GM18502 (cell line): ENCODE measurements around the gene PUS7.
"Not testable (repeated sequence)": the region's sequence is repeated elsewhere in the genome, so short reads cannot be mapped to it uniquely, and the experiment has no call there.

Experiments
- ATAC-seq: cut with Tn5 transposase; IDR thresholded peaks from one replicate; pipeline ENCODE4 v1.9.1; 2021; ENCODE audit warnings: mild to moderate bottlenecking; ENCODE audit not compliant: unreplicated experiment, poor library complexity

Gene PUS7

DNA sequence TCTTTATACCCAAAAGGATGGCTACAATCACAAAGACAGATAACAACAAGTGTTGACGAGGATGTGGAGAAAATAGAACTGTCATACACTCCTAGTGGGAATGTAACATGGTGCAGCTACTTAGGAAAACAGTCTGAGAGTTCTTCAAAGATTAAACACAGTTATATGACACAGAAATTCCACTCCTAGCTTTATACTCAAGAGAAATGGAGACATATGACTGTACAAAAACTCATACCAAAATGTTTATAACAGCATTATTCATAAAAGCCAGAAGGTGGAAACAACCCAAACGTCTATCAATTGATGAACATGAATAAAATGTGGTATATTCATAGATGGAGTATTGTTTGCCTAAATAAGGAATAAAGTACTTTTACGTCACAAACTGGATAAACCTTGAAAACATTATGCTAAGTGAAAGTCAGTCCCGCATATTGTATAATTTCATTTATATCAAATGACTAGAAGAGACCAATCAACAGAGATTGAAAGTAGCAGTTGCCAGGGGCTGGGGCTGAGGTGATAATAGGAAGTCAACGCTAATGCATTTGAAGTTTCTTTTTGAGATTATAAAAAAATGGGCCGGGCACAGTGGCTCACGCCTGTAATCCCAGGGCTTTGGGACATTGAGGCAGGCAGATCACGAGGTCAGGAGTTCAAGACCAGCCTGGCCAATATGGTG lies 71.8 kb downstream of the PUS7 start:
- ATAC-seq: no peak

DNA sequence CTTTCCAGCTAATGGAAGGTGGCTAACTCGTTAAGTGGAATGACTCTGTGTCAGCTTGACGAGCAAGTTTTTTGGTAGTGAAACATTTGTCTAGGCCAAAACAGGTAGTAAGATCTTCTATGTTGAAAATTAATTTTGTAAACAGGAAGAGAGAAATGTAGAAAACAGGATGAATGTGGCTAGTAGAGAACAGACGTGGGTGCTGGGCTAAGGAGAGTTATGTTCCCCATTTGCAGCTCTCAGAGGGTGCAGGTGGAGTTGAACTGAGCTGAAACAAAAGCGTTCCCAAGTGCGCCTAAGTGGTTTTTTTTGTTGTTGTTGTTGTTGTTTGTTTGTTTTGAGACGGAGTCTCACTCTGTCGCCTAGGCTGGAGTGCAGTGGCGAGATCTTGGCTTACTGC lies 73.9 kb downstream of the PUS7 start:
- ATAC-seq: peak; percentile 66

DNA sequence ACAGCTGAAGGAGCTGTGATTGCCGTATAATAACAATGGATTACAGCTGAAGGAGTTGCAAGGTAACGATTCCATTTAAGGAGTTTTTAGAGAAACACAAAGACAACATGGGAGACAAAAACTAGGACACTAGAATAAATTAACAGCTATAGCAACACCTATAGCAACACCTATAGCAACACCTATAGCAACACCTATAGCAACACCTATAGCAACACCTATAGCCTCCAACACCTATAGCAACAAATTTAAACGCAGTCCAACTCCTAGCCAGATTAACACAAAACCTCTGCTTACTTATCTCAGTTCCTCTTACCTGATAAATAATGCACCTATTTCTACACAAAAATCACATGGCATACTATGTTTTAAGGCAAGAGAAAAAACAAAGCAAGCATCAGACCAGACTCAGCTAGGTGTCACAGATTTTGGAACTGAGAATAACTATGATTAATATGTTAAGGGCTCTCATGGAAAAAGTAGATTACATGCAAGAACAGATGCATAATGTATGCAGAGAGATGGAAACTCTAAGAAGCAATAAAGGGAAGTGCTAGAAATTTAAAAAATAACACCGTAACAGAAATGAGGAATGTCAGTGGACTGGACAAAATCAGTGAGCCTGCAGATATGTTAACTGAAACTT lies 77.6 kb downstream of the PUS7 start:
- ATAC-seq: no peak

DNA sequence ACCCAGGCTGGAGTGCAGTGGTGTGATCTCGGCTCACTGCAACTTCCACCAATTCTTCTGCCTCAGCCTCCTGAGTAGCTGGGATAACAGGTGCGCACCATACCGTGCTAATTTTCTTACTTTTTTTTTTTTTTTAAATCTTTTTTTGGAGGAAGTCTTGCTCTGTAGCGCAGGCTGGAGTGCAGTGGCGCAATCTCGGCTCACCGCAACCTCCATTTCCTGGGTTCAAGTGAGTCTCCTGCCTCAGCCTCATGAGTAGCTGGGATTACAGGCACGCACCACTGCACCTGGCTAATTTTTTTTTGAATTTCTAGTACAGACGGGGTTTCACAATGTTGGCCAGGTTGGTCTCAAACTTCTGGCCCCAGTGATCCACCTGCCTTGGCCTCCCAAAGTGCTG lies 79.9 kb downstream of the PUS7 start:
- not testable (repeated sequence) for ATAC-seq

DNA sequence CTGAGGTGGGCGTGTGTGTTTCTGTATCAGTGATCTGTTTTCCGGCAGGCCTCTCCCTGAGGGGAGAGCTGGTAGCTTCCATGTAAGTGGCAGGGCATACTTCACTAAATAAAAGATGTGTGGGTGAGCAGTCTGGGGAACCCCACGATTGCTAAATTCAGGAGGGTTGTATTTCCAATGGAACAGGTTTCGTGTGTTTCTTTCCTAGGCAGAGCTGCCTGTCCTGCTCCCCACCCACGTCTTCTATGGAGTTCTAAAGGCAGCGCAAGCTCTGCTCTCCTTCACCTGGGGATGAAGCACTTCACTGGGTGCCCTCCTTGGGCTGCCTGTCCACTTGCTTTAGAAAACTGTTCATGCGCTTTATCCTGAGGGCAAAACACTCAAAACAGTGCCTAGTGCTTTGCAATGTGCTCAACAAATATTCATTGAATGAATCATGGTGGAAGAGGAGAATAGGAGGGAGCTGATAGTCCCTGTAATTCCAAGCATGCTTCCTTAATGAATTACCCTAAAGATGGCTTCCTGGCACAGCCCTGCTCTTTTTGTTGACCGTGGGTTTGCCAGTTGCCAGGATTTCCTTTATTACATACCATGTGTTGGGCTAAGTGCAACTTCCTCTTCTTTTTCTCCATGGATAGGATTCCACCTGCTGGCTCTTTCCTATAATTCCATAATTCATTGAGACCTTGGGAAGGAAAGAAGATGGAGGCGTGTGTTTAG lies 82.7 kb downstream of the PUS7 start:
- ATAC-seq: no peak

DNA sequence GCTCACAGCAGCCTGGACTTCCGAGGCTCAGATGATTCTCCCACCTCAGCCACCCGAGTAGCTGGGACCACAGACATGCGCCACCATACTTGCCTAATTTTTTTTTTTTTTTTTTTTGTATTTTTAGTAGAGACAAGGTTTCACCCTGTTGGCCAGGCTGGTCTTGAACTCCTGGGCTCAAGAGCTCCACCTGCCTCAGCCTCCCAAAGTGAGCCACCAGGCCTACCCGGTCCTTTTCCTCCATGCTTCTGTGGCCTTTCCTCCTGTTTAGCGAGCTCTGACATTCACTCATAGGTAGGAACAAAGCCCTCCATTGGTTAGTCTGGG lies 83.3 kb downstream of the PUS7 start:
- ATAC-seq: no peak

DNA sequence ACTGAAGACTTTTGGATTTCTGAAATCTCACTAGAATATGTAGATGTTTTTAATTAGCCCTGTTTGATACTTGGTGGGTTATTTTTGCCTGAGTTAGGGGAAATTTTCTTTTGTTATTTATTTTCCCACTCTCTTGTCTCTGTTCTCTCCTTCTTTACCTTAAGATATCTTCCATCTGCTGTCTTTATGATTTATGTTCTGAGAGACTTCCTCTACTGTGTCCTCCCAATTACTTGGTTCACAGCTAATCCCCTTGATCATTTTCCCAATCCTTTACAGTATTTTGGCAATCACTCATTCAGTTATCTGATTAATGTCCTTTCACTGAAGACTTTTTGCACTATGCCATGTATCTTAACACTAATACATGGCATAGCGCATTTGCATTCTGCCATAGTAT lies 83.8 kb downstream of the PUS7 start:
- no peak for ATAC-seq

DNA sequence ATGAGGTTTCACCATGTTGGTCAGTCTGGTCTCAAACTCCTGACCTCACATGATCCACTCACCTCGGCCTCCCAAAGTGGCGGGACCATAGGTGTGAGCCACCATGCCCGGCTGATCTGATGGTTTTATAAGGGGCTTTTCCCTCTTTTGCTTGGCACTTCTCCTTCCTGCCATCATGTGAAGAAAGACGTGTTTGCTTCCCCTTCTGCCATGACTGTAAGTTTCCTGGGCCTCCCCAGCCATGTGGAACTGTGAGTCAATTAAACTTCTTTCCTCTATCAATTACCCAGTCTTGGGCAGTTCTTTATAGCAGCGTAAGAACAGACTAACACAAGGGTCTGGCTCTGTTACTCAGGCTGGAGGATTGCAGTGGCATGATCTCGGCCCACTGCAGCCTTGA lies 84.7 kb downstream of the PUS7 start:
- not testable (repeated sequence) for ATAC-seq

DNA sequence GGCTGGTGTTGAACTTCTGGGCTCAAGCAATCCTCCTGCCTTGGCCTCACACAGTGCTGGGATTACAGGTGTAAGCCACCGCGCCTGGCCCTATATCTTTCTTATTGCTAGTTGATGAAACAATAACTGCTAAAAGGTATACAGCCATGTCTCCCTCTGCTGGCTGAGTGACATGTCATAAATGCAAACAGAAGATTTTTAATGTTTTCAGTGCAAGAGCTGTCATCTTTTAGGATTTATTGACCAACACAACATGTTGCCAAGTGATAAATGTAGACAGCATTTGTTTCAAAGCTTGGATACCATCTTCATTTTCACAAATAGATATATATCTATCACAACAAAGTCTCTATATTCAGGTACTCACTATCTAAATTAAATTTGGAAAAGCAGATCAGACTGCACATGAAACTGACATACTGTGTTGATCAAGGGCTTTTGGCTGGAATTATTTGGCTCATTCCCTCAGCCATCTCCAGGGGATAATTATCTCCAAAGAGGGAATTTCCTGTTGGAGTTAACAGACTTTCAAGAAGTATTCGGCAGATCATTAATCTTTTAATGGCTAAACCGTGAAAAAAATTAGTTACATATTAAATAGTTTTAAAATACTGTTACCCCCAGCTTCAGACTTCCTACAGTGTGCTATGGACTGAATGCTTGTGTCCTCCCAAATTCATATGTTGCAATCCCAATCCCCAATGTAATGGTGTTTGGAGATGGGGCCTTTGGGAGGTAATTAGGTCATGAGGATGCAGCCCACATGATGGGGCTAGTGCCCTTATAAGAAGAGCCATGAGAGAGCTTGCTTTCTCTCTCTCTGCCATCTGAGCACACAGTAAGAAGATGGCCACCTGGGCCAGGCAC lies 92.1 kb downstream of the PUS7 start:
- ATAC-seq: no peak

DNA sequence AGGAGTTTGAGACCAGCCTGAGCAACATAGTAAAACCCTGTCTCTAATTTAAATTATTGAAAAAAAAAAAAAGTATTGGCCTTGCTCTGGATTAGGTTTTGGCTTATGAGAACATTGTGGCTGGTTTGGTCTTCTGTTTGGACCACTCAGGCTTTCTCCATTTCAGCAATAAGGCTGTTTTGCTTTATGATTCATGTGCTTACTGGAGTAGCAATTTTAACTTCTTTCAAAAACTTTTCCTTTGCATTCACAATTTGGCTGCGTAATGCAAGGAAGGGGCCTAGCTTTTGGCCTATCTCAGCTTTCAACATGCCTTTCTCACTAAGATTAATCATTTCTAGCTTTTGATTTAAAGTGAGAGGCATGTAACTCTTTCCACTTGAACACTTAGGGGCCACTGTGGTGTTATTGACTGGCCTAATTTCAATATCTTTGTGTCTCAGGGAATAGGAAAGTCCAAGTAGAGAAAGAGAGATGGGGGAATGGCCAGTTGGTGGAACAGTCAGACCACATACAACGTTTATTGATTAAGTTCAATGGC lies 95.4 kb downstream of the PUS7 start:
- ATAC-seq: no peak

DNA sequence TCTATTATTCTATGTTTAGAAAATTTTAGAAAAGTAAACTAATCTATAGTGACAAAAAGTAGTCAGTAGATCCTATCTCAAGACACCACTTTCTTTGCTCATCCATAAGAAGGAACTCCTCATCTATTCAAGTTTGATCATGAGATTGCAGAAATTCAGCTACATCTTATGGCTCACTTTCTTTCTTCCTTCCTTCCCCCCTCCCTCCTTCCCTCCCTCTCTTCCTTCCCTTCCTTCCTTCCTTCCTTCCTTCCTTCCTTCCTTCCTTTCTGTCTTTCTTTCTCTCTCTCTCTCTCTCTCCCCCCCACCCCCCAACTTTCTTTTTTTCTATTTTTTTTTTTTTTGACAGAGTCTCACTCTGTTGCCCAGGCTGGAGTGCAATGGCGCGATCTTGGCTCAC lies 98.1 kb downstream of the PUS7 start:
- no peak for ATAC-seq

DNA sequence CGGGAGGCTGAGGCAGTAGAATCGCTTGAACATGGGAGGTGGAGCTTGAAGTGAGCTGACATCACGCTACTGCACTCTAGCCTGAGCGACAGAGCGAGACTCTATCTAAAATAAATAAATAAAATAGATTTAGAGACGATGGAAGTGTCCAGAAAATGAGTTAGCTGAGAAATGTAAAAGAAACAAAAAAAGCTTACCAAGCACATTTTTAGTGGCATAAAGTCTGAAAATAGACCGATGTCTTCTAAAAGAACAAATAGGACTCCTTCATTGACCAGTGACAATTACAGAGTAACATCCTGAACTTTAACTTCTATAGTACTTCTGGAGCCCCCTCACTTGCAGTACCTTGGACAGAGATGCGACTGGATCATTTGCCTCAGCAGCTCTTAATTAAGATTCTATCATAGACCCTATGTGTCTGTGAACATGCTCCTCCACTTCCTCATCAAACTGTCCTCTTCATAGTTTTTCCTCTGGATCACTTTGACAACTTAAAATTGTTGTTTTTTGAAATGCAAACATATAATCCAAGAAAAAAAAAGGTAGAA lies 108.1 kb downstream of the PUS7 start:
- no peak for ATAC-seq

DNA sequence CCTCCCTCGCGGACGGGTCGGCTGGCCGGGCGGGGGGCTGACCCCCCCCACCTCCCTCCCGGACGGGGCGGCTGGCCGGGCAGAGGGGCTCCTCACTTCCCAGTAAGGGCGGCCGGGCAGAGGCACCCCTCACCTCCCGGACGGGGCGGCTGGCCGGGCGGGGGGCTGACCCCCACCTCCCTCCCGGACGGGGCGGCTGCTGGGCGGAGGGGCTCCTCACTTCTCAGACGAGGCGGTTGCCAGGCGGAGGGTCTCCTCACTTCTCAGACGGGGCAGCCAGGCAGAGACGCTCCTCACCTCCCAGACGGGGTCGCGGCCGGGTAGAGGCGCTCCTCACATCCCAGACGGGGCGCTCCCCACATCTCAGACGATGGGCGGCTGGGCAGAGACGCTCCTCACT lies 111.3 kb downstream of the PUS7 start:
- not testable (repeated sequence) for ATAC-seq

DNA sequence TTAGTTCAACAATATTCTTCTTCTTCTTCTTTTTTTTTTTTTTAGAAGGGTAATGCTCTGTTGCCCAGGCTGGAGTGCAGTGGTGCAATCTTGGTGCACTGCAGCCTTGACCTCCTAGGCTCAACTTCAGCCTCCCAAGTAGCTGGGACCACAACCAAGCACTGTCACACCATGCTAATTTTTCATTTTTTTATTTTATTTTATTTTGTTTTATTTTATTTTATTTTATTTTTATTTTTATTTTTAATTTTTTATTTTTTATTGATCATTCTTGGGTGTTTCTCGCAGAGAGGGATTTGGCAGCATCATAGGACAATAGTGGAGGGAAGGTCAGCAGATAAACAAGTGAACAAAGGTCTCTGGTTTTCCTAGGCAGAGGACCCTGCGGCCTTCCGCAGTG lies 112.3 kb downstream of the PUS7 start:
- ATAC-seq: not testable (repeated sequence)

DNA sequence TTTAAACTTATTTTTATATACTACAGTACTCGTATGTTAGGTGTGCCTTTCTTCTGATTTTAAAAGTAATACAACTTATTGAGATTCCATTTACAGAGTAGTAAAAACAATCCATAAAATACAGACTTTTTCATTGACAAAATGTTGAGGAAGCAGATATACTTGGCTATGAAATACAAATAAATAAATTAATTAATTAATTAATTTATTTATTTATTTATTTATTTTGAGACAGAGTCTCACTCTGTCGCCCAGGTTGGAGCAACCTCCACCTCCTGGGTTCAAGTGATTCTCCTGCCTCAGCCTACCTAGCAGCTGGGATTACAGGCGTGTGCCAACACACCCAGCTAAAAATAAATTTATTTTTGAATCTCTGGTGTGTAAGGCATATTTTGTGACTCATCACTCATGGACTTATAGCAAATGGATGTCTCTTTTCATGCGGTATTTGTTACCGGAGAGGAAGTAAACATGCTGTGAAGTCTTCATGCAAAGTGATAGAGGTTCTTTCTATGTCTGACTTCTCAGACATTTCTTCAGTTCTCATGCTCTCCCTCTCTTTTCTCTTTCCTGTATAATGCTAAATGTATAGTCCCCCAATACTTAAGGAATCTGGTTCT lies 113.2 kb downstream of the PUS7 start:
- no peak for ATAC-seq
